ENCODE results near the gene HDAC1. TPM values are rescaled to one million over a fixed set of nuclear protein-coding genes. Genes with fewer than 3 reads are reported as not detected.

HDAC1 gene
- total RNA-seq, 1 donor from 2014 or later: 19.6 TPM

- FAIRE-seq (no peak), DNase-seq (ENCODE audit: low spot score in 2 of 2) (no peak)
Observed at GRCh38 chr1:32363713-32364112, 71.8 kb downstream of the HDAC1 start.

GRCh38 chr1:32364836-32365235 is 73.0 kb downstream of the HDAC1 start:
- DNase-seq (ENCODE audit: low spot score in 2 of 2) (no peak), FAIRE-seq (no peak)

- FAIRE-seq (no peak), DNase-seq (ENCODE audit: low spot score in 2 of 2) (no peak)
Observed at GRCh38 chr1:32365445-32365844, 73.6 kb downstream of the HDAC1 start.

GRCh38 chr1:32367912-32368635 is 76.2 kb downstream of the HDAC1 start:
- no peak for FAIRE-seq
- DNase-seq (ENCODE audit: low spot score in 2 of 2): no peak

GRCh38 chr1:32372149-32372756 is 80.4 kb downstream of the HDAC1 start:
- FAIRE-seq (no peak), DNase-seq (ENCODE audit: low spot score in 2 of 2) (no peak)

GRCh38 chr1:32373996-32374592 is 82.2 kb downstream of the HDAC1 start:
- DNase-seq (ENCODE audit: low spot score in 2 of 2) (no peak), FAIRE-seq (no peak)

GRCh38 chr1:32376199-32376598 is 84.3 kb downstream of the HDAC1 start:
- DNase-seq (ENCODE audit: low spot score in 2 of 2) (no peak), FAIRE-seq (no peak)

GRCh38 chr1:32377541-32378220 is 85.8 kb downstream of the HDAC1 start:
- DNase-seq (ENCODE audit: low spot score in 2 of 2) (no peak), FAIRE-seq (no peak)

- DNase-seq (ENCODE audit: low spot score in 2 of 2): no peak
- no peak for FAIRE-seq
Observed at GRCh38 chr1:32380057-32380456, 88.2 kb downstream of the HDAC1 start.

Small RNAs within 50 kb of the gene (small RNA-seq; reads per million reads assigned to genes)
- gene RF00017: not detected
- not detected for gene RF00019

Other genes with a start within 250 kb of the HDAC1 start
- 5.3 TPM for gene TMEM39B, start 219.1 kb upstream of the HDAC1 start, total RNA-seq
- 21.2 TPM for gene KPNA6, start 184.0 kb upstream of the HDAC1 start, total RNA-seq
- gene TXLNA, start 112.4 kb upstream of the HDAC1 start, total RNA-seq: 20.4 TPM
- 34.2 TPM for gene CCDC28B, start 91.5 kb upstream of the HDAC1 start, total RNA-seq
- 3.3 TPM for gene IQCC, start 86.4 kb upstream of the HDAC1 start, total RNA-seq
- gene DCDC2B, start 83.0 kb upstream of the HDAC1 start, total RNA-seq: not detected
- gene TMEM234, start 69.7 kb upstream of the HDAC1 start, total RNA-seq: 12.2 TPM
- 98.6 TPM for gene EIF3I, start 69.7 kb upstream of the HDAC1 start, total RNA-seq
- 0.41 TPM for gene FAM167B, start 44.9 kb upstream of the HDAC1 start, total RNA-seq
- gene LCK, start 40.8 kb upstream of the HDAC1 start, total RNA-seq: not detected
- gene MARCKSL1, start 44.1 kb downstream of the HDAC1 start, total RNA-seq: 373 TPM
- gene FAM229A, start 70.4 kb downstream of the HDAC1 start, total RNA-seq: 2.0 TPM
- 0.41 TPM for gene TSSK3, start 70.5 kb downstream of the HDAC1 start, total RNA-seq
- 65.2 TPM for gene BSDC1, start 102.4 kb downstream of the HDAC1 start, total RNA-seq
- 15.9 TPM for gene ZBTB8B, start 173.0 kb downstream of the HDAC1 start, total RNA-seq
- 43.2 TPM for gene ZBTB8A, start 247.3 kb downstream of the HDAC1 start, total RNA-seq